ENCODE data around the gene PIN1.
A peak's percentile ranks its signal among the peaks of the same experiment; 100 is the strongest.
"Not testable (repeated sequence)": the region's sequence is repeated elsewhere in the genome, so short reads cannot be mapped to it uniquely, and the experiment has no call there.

PIN1 gene

GRCh38 chr19:9818175-9818733 is 16.9 kb upstream of the PIN1 start:
- DNase-seq (ENCODE audit: extremely low read depth in 1 of 2, low read depth in 1 of 2): no peak

DNA sequence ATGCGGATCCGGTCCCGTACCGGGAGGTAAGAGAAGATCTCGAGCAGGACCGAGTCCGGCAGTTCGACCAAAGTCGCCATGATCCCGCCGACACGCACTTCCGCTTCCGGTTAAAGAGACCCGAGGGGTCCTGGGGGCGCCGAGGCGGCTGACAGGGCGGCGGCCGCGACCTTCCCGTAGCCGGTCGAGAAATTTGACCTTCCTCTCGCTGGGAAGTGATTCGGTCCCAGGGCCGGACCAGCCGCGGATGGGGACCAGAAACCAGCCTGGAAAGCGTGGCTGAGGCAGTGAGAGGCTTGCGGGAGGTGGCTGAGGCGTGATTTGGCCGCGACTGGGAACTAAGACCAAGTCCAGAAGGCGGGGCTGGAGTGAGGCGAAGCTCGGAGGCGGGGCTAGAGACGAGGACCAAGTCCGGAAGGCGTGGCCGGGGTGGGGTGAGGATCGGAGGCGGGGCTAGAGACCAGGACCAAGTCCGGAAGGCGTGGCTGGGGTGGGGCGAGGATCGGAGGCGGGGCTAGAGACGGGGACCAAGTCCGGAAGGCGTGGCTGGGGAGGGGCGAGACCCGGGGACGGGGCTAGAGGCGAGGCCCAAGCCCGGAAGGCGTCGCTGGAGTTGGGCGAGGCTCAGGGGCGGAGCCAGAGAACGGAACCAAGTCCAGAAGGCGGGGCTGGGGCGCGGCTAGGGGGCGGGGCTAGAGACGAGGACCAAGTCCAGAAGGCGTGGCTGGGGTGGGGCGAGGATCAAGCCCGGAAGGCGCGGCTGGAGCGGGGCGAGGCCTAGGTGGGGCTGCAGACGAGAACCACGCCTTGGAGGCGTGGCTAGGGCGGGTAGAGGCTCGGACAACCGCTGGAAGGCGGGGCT is 16.2 kb upstream of the PIN1 start, which contains the start of gene FBXL12:
Gene FBXL12, minus strand, starts transcription at position 346 of the 862 bp plus-strand sequence. Its CDS starts 266 bp downstream, at position 80.
- DNase-seq (ENCODE audit: extremely low read depth in 1 of 2, low read depth in 1 of 2): peak; percentile 100

DNA sequence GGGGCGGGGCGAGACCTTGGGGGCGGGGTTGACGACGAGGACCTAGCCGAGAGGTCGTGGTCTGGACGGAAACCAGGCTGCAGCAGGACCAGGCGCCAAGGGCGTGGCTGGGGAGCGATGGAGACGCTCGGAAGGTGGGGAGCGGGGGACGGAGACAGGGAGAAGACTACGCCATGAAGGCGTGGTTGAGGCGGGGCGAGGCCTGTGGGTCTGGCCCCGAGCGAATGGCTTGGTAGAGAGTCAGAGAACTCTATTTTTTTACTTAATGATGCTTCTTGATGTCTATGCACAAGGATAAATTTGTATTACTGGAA is 15.6 kb upstream of the PIN1 start:
- no peak for DNase-seq (ENCODE audit: extremely low read depth in 1 of 2, low read depth in 1 of 2)

GRCh38 chr19:9820034-9820433 is 15.1 kb upstream of the PIN1 start:
- not testable (repeated sequence) for DNase-seq (ENCODE audit: extremely low read depth in 1 of 2, low read depth in 1 of 2)

DNA sequence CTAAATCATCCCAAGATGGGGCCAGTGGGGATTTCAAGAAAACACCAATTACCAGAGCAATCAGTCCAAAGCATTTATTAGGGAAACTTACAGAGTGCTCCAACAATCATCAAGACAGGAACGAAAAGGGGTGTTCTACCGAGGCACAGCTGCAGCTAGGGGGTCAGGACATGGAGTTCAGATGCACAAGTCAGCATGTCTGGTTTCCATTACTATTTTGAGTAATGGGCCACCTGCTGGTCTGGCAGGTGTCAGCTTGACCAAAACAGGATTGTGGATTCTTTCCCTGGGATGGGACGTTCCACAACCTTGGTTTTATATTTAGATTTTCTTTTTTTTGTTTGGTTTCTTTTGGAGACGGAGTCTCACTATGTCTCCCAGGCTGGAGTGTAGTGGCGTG is 11.3 kb upstream of the PIN1 start:
- no peak for DNase-seq (ENCODE audit: extremely low read depth in 1 of 2, low read depth in 1 of 2)

GRCh38 chr19:9827289-9828238 is 7.6 kb upstream of the PIN1 start, which contains the start of gene UBL5:
Gene UBL5, plus strand, starts transcription at chr19:9827918. Its CDS starts 420 bp downstream, at chr19:9828338.
- peak; percentile 73 to 82 for DNase-seq (ENCODE audit: extremely low read depth in 1 of 2, low read depth in 1 of 2)

GRCh38 chr19:9828551-9829063 is 6.5 kb upstream of the PIN1 start:
- no peak for DNase-seq (ENCODE audit: extremely low read depth in 1 of 2, low read depth in 1 of 2)

- no peak for DNase-seq (ENCODE audit: extremely low read depth in 1 of 2, low read depth in 1 of 2)
Observed at GRCh38 chr19:9834307-9834725, 802 bp upstream of the PIN1 start.

- DNase-seq (ENCODE audit: extremely low read depth in 1 of 2, low read depth in 1 of 2): no peak
Observed at GRCh38 chr19:9835507-9835949, 410 bp downstream of the PIN1 start.

DNA sequence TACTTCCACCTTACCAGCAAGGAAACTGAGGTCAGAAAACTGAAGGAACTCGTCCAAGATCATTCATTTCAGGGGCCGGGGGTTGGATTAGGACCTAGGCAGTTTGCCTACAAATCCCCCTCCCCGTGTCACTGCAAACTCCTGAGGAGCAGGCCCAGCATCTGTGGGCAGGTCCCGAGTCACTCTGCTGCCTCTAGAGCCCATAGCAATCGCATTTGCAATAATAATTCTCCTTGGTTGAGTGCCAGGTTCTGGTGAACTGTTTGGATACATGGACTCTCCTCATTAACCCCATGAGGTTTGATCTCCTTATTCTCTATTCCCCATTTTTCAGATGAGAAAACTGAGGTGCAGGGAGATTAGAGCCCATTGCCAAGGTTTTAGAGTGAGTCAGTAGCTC is 903 bp downstream of the PIN1 start:
- DNase-seq (ENCODE audit: extremely low read depth in 1 of 2, low read depth in 1 of 2): no peak

DNA sequence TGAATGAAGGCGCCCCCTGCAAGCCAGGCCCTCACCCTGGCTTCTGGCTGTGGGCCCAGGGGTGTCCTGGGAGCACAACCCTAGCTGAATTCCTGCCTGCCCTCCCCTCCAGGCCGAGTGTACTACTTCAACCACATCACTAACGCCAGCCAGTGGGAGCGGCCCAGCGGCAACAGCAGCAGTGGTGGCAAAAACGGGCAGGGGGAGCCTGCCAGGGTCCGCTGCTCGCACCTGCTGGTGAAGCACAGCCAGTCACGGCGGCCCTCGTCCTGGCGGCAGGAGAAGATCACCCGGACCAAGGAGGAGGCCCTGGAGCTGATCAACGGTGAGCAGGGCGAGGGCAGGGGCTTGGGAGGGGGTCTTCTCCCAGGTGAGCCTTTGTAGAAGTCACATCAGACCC is 3.2 kb downstream of the PIN1 start:
- no peak for DNase-seq (ENCODE audit: extremely low read depth in 1 of 2, low read depth in 1 of 2)

GRCh38 chr19:9839415-9839814 is 4.3 kb downstream of the PIN1 start:
- DNase-seq (ENCODE audit: extremely low read depth in 1 of 2, low read depth in 1 of 2): no peak

GRCh38 chr19:9842834-9843625 is 7.9 kb downstream of the PIN1 start:
- DNase-seq (ENCODE audit: extremely low read depth in 1 of 2, low read depth in 1 of 2): no peak

DNA sequence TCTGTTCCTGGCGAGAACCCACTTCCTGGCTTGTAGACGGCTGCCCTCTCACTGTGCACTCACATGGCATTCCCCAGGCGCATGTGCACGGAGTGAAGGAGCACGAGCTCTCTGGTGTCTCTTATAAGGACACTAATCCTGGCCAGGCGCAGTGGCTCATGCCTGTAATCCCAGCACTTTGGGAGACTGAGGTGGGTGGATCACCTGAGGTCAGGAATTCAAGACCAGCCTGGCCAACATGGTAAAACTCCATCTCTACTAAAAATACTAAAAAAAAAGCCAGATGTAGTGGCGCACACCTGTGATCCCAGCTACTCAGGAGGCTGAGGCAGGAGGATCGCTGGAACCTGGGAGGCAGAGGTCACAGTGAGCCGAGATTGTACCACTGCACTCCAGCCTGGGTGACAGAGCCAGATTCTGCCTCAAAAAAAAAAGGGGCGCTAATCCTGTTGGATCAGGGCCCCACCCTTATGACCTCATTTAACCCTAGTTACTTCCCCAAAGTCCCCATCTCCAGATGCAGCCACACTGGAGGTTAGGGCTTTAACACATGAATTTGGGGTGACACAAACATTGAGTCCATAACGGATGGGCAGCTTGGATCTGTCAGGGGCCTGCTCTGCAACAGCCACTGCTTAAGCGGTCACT is 8.6 kb downstream of the PIN1 start:
- not testable (repeated sequence) for DNase-seq (ENCODE audit: extremely low read depth in 1 of 2, low read depth in 1 of 2)

DNA sequence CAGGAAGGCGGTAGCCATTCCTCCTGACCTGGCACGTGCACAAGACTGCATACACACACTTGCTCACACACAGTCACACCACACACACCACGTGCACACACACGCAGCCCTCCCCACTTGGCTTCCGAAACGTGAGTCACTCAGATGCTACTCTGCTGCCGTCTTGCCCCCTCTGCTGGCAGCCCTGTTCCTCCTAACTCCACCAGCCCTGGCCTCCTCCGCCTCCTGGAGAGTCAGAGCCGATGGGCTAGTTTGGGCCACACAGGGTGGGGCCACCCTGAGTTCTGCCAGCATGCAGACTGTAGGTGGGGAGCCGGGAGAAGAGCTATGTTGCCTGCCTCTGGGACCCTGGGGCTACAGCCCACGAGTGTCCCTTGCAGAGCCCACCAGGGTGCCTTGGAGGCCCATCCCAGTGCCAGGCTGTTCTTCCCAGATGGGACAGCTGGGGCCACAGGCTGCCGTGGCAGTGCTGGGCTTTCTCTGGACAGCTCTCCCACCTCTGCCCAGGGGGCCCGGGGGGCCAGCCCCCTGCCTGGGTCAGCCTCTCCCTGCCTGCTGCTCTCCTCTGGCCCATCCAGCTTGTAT is 12.1 kb downstream of the PIN1 start:
- peak; percentile 33 to 56 for DNase-seq (ENCODE audit: extremely low read depth in 1 of 2, low read depth in 1 of 2)

GRCh38 chr19:9848060-9848459 is 12.9 kb downstream of the PIN1 start:
- no peak for DNase-seq (ENCODE audit: extremely low read depth in 1 of 2, low read depth in 1 of 2)

- DNase-seq (ENCODE audit: extremely low read depth in 1 of 2, low read depth in 1 of 2): no peak
Observed at GRCh38 chr19:9848762-9849161, 13.6 kb downstream of the PIN1 start.

DNA sequence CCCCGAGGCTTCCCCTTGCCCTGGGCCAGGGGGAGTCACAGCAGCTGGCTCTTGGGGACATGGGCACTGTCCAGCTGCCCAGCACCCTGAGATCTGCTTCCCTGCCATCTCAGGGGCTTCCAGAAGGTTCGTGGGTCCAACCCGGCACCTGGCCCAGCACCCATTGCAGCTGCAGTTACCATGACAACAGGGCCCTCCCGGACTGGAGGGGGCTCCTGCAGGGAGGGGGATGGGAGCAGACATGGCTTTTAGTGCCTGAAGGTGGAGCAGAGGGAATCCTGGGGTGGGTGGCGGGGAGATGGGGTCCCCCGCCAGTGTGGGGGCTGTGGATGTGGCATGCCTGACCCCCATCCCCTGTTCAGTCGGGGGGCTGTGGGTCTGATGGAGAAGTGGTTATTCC is 14.7 kb downstream of the PIN1 start:
- no peak for DNase-seq (ENCODE audit: extremely low read depth in 1 of 2, low read depth in 1 of 2)

DNA sequence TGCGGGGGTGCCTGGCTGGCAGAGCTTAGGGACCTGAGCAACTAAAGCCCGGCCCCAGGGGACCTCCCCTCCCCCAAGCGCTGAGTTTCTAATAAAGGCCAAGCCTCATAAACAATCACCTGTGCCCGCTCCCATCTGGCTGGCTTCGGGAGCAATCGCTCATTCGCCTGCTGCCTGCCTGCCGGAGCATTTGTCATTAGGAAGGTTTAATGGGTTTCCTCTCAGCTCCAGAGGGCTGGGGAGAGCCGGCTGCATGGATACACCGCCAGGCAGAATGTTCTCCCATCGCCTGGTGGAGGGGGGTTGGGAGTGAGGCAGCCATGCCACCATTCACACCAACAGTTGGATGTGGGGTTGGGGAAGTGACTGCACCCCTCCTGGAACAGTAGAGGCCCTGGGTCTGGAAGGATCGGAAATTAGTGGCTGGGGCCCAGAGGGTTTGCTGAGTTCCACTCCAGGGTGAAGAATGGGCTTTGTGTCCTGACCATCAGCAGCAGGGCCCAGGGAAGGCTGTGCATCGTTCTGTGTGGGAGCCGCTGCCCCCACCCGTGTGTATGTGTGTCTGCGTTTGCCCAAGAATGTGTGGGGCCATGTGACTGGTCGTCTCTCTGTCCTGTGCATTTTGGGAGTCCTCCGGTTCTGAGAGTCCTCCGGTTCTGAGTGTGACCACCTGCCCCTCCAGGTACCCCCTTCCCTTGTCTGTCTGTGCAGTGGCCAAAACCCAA is 15.3 kb downstream of the PIN1 start:
- no peak for DNase-seq (ENCODE audit: extremely low read depth in 1 of 2, low read depth in 1 of 2)

All from stimulated activated CD8-positive, alpha-beta memory T cell treated with anti-CD3 and anti-CD28 coated beads, Interleukin-7, amount 100 ng/mL, for 48 hours (primary cell).